HL-60 (cell line): ENCODE data around the gene ID4.

Experiments
- CTCF ChIP-seq: IDR thresholded peaks from one replicate; pipeline ENCODE4 v1.5.1; 2011; ENCODE audit warnings: low read length, control low read depth, inconsistent platforms; ENCODE audit not compliant: insufficient read depth
- GABPA ChIP-seq: IDR thresholded peaks from 2 replicates; pipeline ENCODE4 v1.6.1; 2012; ENCODE audit warnings: low read depth
- POLR2AphosphoS5 ChIP-seq: IDR thresholded peaks from 2 replicates; pipeline ENCODE4 v1.6.1; 2012; ENCODE audit warnings: low read depth
- REST ChIP-seq: IDR thresholded peaks from 2 replicates; pipeline ENCODE4 v1.6.1; 2012; ENCODE audit warnings: low read depth; ENCODE audit not compliant: insufficient replicate concordance
- SPI1 ChIP-seq: IDR thresholded peaks from 2 replicates; pipeline ENCODE4 v1.6.1; 2012; ENCODE audit warnings: low read depth, mild to moderate bottlenecking, borderline replicate concordance

GRCh38 chr6:19798362-19798761 is 38.8 kb upstream of the ID4 start:
- no peak for TF ChIP-seq CTCF
- TF ChIP-seq REST, result no peak
- TF ChIP-seq POLR2AphosphoS5, result no peak
- TF ChIP-seq SPI1, result no peak
- no peak for TF ChIP-seq GABPA
